ENCODE measurements around the gene RNPEPL1.

Gene RNPEPL1

DNA sequence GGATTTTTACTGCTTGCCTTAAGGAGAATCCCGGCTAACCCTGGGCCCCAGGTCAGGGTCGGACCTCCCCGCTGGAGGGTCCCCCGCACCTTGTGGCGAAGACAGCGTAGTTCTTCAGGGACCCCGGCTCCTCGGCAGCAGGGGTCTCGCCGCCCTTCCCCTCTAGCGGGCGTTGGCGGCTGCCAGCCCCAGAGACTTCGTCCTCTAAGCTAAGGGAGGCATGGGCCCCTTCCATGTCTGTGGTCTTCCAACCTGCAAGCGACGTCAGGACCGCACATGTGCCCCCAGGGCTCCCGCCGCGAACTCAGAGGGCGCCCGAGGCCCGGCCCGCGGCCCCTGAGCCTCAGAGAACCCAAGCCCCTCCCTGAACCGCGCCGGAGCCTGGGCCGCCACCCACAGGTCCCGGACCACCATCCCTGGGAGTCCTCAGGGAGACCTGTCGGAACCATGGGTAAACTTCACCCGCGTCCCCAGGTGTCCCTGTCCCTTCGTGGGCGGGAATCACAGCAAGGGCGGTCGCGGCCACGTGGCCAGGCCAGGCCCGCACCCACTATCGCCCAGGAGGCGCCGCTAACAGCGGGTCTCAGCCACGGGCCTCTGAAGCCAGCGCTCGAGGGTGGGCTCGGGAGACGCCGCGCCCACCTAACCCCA is 11.1 kb upstream of the RNPEPL1 start:
- peak overlapping the region; percentile 48 for H3K4me3 ChIP-seq (ENCODE audit: low read length)
- no peak for DNase-seq (ENCODE audit: low read depth)
- TF ChIP-seq, protein P1, sequence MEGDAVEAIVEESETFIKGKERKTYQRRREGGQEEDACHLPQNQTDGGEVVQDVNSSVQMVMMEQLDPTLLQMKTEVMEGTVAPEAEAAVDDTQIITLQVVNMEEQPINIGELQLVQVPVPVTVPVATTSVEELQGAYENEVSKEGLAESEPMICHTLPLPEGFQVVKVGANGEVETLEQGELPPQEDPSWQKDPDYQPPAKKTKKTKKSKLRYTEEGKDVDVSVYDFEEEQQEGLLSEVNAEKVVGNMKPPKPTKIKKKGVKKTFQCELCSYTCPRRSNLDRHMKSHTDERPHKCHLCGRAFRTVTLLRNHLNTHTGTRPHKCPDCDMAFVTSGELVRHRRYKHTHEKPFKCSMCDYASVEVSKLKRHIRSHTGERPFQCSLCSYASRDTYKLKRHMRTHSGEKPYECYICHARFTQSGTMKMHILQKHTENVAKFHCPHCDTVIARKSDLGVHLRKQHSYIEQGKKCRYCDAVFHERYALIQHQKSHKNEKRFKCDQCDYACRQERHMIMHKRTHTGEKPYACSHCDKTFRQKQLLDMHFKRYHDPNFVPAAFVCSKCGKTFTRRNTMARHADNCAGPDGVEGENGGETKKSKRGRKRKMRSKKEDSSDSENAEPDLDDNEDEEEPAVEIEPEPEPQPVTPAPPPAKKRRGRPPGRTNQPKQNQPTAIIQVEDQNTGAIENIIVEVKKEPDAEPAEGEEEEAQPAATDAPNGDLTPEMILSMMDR (IDR thresholded peaks at IDR 0.05; ENCODE audit: insufficient read depth, low read depth, low read length, missing control alignments), result no peak

- peak; percentile 88 for DNase-seq (ENCODE audit: low read depth)
- H3K4me3 ChIP-seq (ENCODE audit: low read length), result peak within 1 kb of the TSS; percentile 48
- TF ChIP-seq, protein P1 (IDR thresholded peaks at IDR 0.05; ENCODE audit: insufficient read depth, low read depth, low read length, missing control alignments), result no peak
Measured at GRCh38 chr2:240557808-240558207, 10.5 kb upstream of the RNPEPL1 start, which contains the start of gene ANKMY1. ANKMY1 (minus strand) TSS chr2:240557988; CDS start chr2:240557335, 653 bp downstream.

GRCh38 chr2:240558236-240558761 is 10.0 kb upstream of the RNPEPL1 start:
- DNase-seq (ENCODE audit: low read depth), result no peak
- H3K4me3 ChIP-seq (ENCODE audit: low read length), result peak overlapping the region; percentile 48
- TF ChIP-seq, protein P1 (IDR thresholded peaks at IDR 0.05; ENCODE audit: insufficient read depth, low read depth, low read length, missing control alignments), result no peak

GRCh38 chr2:240559286-240559685 is 9.0 kb upstream of the RNPEPL1 start:
- TF ChIP-seq, protein P1 (IDR thresholded peaks at IDR 0.05; ENCODE audit: insufficient read depth, low read depth, low read length, missing control alignments), result no peak
- no peak for DNase-seq (ENCODE audit: low read depth)
- H3K4me3 ChIP-seq (ENCODE audit: low read length), result peak overlapping the region; percentile 79

DNA sequence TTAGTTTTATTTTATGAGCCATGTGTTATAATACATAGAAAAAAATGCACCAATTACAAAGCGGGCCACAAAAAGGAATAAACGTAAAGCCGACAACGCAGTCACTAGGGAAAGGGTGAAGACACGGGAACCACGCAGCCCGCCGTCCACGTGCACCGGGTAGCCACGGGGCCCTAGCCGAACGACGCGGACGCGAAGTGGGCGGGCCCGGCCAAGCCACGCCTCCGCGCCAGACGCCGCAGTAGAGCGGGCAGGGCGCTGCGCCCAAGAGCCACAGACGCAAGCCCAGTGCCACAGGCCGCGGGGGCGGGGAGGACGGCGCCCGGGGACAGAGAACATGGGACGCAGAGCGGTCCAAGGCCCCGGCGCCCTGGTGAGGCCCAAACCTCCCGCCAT is 8.2 kb upstream of the RNPEPL1 start, which contains the start of gene DUSP28:
Gene DUSP28, plus strand, starts transcription at position 274 of the 396 bp plus-strand sequence. CDS start 328 bp downstream, outside the sequence.
- TF ChIP-seq, protein P1 (IDR thresholded peaks at IDR 0.05; ENCODE audit: insufficient read depth, low read depth, low read length, missing control alignments), result no peak
- DNase-seq (ENCODE audit: low read depth), result peak; percentile 89
- H3K4me3 ChIP-seq (ENCODE audit: low read length), result peak within 1 kb of the TSS; percentile 79

DNA sequence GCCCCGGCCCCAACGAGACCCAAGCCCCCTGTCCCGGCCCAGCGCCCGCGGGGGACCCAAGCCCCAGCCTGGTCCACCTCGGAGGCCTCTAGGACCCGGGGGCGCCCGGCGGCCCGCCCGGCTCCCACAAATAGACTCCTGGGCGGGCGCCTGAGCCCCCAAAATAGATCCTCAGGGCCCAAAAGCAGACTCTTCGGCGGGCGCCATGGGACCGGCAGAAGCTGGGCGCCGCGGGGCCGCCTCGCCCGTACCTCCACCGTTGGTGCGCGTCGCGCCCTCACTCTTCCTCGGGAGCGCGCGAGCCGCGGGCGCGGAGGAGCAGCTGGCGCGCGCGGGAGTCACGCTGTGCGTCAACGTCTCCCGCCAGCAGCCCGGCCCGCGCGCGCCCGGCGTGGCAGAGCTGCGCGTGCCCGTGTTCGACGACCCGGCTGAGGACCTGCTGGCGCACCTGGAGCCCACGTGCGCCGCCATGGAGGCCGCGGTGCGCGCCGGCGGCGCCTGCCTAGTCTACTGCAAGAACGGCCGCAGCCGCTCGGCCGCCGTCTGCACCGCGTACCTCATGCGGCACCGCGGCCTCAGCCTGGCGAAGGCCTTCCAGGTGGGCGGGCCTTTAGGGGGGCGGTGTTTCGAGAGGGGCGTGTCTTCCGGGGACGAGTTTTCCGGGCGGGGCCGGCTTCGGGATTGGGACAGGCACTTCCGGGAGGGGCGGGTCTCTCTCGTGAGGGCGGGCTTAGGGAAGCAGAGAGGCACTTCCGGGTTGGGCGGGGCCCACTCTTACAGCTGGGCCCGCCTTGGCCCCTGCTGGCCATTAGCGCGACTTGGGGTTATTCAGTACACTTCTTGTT is 7.6 kb upstream of the RNPEPL1 start:
- DNase-seq (ENCODE audit: low read depth), result peak; percentile 98
- TF ChIP-seq, protein P1 (IDR thresholded peaks at IDR 0.05; ENCODE audit: insufficient read depth, low read depth, low read length, missing control alignments), result peak; percentile 36
- peak overlapping the region; percentile 79 for H3K4me3 ChIP-seq (ENCODE audit: low read length)

All from epithelial cell of esophagus (primary cell).